BLaER1 (cell line): Measurements from ENCODE around the gene PHLDB1.

Experiments used
- H3K27ac ChIP-seq: shearing (Covaris generic); formaldehyde crosslinking; 2 replicates; pipeline ENCODE4 v1.8.1; 2022
- H3K27me3 ChIP-seq: shearing (Covaris generic); formaldehyde crosslinking; 2 replicates; pipeline ENCODE4 v1.8.1; 2022
- H3K36me3 ChIP-seq: shearing (Covaris generic); formaldehyde crosslinking; 2 replicates; pipeline ENCODE4 v1.8.1; 2022
- H3K4me1 ChIP-seq: shearing (Covaris generic); formaldehyde crosslinking; 2 replicates; pipeline ENCODE4 v1.8.1; 2022
- H3K4me2 ChIP-seq: shearing (Covaris generic); formaldehyde crosslinking; 2 replicates; pipeline ENCODE4 v1.8.1; 2022
- H3K4me3 ChIP-seq: shearing (Covaris generic); formaldehyde crosslinking; 2 replicates; pipeline ENCODE4 v1.8.1; 2022
- H3K9ac ChIP-seq: shearing (Covaris generic); formaldehyde crosslinking; 2 replicates; pipeline ENCODE4 v1.8.1; 2022
- H3K9me3 ChIP-seq: shearing (Covaris generic); formaldehyde crosslinking; 2 replicates; pipeline ENCODE4 v1.8.1; 2022
- H4K20me1 ChIP-seq: shearing (Covaris generic); formaldehyde crosslinking; 2 replicates; pipeline ENCODE4 v1.8.1; 2022
- Cebpa-rat ChIP-seq: shearing (Covaris generic); IDR thresholded peaks from 2 replicates; pipeline ENCODE4 v1.8.1; 2022

PHLDB1 gene

DNA sequence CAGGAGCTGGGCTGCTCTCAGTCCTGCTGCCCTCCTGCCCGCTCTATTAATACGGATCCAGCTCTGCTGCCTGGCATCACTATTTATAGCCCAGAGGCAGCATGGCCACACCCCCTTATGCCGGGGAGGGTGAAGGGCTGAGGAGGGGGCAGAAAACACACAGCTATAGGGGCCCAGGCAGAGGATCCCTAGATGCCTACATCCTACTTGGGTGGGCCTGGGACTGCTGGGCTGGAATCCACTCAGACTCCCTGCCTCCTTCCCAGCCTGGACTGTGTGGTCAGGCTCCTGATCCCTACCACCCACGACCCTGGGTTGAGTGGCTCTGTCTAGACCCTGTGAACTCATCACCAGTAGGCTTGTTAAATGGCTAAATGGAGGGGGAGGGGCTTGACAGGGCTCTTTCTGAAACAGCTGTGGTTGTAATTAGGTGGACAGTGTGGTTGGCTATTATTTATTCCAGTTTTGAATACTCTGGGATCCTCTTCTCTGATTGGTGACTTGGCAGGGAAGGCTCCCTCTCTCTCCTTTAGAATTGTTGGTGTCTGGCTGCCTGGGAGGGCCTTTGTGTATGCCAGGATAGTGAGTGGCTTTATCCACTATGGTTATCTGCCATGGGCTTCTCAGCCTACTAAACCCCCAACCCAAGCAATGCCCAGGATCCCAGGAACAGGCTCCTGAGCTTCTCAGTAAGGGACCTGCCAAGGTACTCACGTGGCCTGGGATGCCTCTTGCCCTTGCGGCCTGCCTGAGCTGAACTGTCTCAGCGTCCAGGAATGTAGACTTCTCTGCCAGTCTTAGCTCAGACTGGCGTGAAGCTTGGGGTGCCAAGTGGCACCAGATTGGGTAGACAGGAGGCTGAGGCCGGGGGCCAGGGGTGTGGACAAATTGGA is 15.2 kb downstream of the PHLDB1 start:
- no peaks in the 10 kb centered on the region for H3K9me3 ChIP-seq
- peaks cover 5% of the 10 kb centered on the region; the same call in 1 of the 2 replicates for H3K27me3 ChIP-seq
- no peak overlapping the region for H3K27ac ChIP-seq
- TF ChIP-seq Cebpa-rat, result no peak
- H3K4me1 ChIP-seq, result peaks cover 46% of the 10 kb centered on the region
- H3K4me2 ChIP-seq, result peak overlapping the region; percentile 91
- no peaks in the 10 kb centered on the region for H4K20me1 ChIP-seq
- H3K9ac ChIP-seq, result no peak overlapping the region
- peak overlapping the region; percentile 66; the same call in 1 of the 2 replicates for H3K4me3 ChIP-seq
- peaks cover 11% of the 10 kb centered on the region; the same call in 1 of the 2 replicates for H3K36me3 ChIP-seq

DNA sequence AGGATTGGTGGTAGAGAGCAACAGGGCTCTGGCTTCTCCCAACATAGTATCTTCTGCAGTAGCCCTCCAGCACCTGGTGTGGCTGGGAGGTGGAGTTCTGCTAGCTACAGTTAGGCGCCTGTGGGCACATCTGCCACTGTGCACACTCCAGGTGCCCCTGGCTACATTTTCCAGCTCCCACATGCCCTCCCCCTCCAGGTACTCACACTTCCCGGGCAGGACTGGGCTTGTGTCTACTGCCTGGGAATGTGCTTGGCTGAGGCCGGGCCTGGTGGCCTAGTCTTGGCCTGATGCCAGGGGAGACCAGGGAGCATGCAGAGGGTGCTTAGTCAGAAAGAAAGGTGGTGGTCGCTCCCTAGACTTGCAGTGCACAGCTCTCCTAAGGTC is 15.8 kb downstream of the PHLDB1 start:
- Histone ChIP-seq H3K4me1 (peaks cover 46% of the 10 kb centered on the region), H3K27me3 (peaks cover 5% of the 10 kb centered on the region; the same call in 1 of the 2 replicates), H3K36me3 (peaks cover 18% of the 10 kb centered on the region; the same call in 1 of the 2 replicates), H3K27ac (no peak overlapping the region), H4K20me1 (no peaks in the 10 kb centered on the region), H3K4me2 (peak overlapping the region; percentile 91), H3K9ac (no peak overlapping the region), H3K4me3 (no peak overlapping the region), H3K9me3 (no peaks in the 10 kb centered on the region)
- no peak for TF ChIP-seq Cebpa-rat

DNA sequence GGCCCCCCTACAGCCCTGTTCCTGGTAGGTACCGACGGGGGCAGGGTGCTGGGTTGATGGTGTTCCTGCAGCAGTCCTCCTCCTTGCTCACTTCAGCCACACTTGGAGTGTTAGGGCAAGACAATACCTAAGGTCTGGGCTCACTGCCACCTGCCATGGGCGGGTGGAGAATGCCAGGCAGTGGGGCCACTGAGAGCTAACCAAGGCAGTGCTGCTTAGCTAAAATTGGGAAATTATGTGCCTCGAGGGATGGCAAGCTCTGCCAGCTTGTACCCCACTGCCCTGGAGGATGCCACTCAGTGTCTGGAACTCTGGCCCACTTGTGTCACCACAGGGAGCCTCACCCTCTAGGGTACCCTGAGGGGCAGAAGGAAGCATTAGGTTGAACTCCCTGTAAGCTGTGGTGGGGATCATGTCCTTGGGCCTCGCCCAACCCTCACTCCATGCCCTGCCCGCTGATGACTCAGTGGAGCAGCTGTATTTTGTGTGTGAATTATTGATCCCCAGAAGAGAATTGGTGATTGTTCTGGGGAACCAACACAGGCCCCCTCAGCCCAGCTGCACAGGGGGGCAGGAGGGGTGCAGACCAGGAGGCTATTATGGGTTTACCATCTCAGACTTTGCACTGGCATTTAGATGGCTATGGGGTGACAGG is 17.7 kb downstream of the PHLDB1 start:
- no peak overlapping the region for H3K4me3 ChIP-seq
- H3K9ac ChIP-seq, result no peak overlapping the region
- no peak overlapping the region for H3K4me2 ChIP-seq
- TF ChIP-seq Cebpa-rat, result no peak
- peaks cover 33% of the 10 kb centered on the region for H3K4me1 ChIP-seq
- H3K27me3 ChIP-seq, result peaks cover 5% of the 10 kb centered on the region; the same call in 1 of the 2 replicates
- H4K20me1 ChIP-seq, result no peaks in the 10 kb centered on the region
- H3K27ac ChIP-seq, result no peak overlapping the region
- no peaks in the 10 kb centered on the region for H3K9me3 ChIP-seq
- peaks cover 22% of the 10 kb centered on the region; the same call in 1 of the 2 replicates for H3K36me3 ChIP-seq

DNA sequence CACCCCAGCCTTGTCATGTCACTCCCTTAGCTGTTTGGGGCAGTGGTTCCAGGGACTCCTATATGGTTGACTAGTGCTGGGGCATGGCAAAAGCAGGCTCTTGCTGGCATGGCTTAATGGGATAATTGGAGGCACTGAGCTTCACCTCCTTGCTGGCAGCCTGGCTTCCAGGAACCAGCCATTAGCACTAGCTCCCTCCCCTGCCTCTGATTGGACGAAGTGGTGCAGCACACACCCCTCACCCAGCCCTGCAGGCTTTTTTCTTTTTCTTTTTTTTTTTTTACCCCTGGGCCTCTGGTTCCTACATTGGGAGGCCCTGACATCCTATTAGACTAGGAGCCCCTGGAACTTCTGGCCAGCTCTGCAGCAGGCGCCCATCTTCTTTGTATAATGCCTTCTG is 18.6 kb downstream of the PHLDB1 start:
- H3K36me3 ChIP-seq, result peaks cover 22% of the 10 kb centered on the region; the same call in 1 of the 2 replicates
- H4K20me1 ChIP-seq, result no peaks in the 10 kb centered on the region
- no peaks in the 10 kb centered on the region; the same call in 1 of the 2 replicates for H3K27me3 ChIP-seq
- peaks cover 25% of the 10 kb centered on the region for H3K4me1 ChIP-seq
- H3K4me3 ChIP-seq, result no peak overlapping the region
- no peak overlapping the region for H3K4me2 ChIP-seq
- no peaks in the 10 kb centered on the region for H3K9me3 ChIP-seq
- no peak overlapping the region for H3K27ac ChIP-seq
- no peak for TF ChIP-seq Cebpa-rat
- H3K9ac ChIP-seq, result no peak overlapping the region

DNA sequence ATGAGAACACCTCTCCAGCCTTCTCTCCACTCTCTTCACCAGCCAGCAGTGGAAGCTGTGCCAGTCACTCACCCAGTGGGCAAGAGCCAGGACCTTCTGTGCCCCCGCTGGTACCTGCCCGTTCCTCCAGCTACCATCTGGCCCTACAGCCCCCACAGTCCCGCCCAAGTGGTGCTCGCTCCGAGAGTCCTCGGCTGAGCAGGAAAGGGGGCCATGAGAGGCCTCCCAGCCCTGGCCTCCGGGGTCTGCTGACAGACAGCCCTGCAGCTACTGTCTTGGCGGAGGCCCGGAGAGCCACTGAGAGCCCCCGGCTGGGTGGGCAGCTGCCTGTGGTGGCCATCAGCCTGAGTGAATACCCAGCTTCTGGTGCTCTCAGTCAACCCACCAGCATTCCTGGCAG is 20.2 kb downstream of the PHLDB1 start:
- no peak for TF ChIP-seq Cebpa-rat
- no peak overlapping the region for H3K9ac ChIP-seq
- H3K4me3 ChIP-seq, result no peak overlapping the region
- peaks cover 11% of the 10 kb centered on the region for H3K4me1 ChIP-seq
- H3K36me3 ChIP-seq, result peaks cover 22% of the 10 kb centered on the region; the same call in 1 of the 2 replicates
- no peaks in the 10 kb centered on the region for H3K27me3 ChIP-seq
- no peaks in the 10 kb centered on the region for H3K9me3 ChIP-seq
- no peaks in the 10 kb centered on the region for H4K20me1 ChIP-seq
- H3K4me2 ChIP-seq, result no peak overlapping the region
- H3K27ac ChIP-seq, result no peak overlapping the region

DNA sequence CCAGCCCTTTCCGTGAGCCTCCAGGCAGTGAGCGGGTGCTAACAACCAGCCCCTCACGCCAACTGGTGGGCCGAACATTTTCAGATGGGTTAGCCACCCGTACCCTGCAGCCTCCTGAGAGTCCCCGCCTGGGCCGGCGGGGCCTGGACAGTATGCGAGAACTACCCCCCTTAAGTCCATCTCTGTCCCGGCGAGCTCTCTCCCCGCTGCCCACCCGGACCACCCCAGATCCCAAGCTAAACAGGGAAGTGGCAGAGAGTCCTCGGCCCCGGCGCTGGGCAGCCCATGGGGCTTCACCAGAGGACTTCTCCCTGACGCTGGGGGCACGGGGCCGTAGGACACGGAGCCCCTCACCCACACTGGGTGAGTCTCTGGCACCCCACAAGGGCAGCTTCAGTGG is 20.6 kb downstream of the PHLDB1 start:
- TF ChIP-seq Cebpa-rat, result no peak
- Histone ChIP-seq H3K27ac (no peak overlapping the region), H4K20me1 (no peaks in the 10 kb centered on the region), H3K9me3 (no peaks in the 10 kb centered on the region), H3K4me2 (no peak overlapping the region), H3K27me3 (no peaks in the 10 kb centered on the region), H3K9ac (no peak overlapping the region), H3K4me3 (no peak overlapping the region), H3K36me3 (peaks cover 22% of the 10 kb centered on the region; the same call in 1 of the 2 replicates), H3K4me1 (peaks cover 6% of the 10 kb centered on the region)

DNA sequence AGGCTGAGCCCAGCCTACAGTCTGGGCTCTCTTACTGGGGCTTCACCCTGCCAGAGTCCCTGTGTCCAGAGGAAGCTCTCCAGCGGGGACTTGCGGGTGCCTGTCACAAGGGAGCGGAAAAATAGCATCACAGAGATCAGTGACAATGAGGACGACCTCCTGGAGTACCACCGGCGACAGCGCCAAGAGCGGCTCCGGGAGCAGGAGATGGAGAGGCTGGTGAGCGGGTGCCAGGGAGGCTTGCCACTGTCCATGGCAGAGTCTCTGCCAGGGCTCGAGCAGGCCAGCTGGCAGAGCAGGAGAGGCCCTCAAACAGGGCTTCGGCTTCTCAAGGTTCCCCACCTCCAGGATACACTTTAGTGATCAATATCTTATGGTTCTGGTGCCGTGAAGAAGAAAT is 21.0 kb downstream of the PHLDB1 start:
- Histone ChIP-seq H3K27me3 (no peaks in the 10 kb centered on the region), H4K20me1 (no peaks in the 10 kb centered on the region), H3K4me3 (no peak overlapping the region), H3K9me3 (no peaks in the 10 kb centered on the region), H3K4me2 (no peak overlapping the region), H3K36me3 (peaks cover 22% of the 10 kb centered on the region; the same call in 1 of the 2 replicates), H3K9ac (no peak overlapping the region), H3K27ac (no peak overlapping the region), H3K4me1 (peaks cover 2% of the 10 kb centered on the region)
- no peak for TF ChIP-seq Cebpa-rat

DNA sequence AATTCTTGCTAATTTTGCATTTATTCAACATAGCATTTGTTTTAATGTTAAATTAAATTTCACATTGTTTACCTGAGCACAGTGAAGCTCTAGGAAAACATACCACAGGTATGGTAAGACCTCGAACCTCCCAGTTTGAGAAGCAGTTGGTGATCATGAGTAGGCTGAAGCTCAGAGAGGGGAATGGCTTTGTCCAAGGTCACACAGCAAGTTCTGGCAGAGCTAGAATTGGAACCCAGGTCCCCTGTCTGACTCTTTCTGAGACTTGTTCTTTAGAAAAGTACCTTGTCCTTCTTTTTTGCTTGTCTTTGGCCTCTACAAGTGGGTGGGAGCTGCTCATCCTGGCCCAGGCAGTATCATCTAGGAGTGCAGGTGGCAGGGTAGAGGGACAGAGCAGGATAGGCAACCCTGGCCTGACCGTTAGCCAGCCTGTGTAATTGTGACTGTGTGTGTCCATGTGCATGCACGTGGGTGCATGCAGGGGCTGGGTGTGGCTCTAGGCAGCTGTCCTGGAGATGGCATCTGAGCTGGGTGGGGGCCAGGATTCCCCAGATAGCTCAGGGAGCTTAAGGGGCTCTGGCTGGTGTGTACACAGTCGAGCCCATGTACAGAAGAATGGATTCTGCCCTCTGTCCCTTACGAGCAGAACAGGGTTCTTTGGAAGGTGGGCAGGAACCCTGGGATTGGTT is 21.6 kb downstream of the PHLDB1 start:
- H3K27ac ChIP-seq, result no peak overlapping the region
- no peaks in the 10 kb centered on the region for H3K9me3 ChIP-seq
- no peak overlapping the region for H3K9ac ChIP-seq
- no peak for TF ChIP-seq Cebpa-rat
- peaks cover 22% of the 10 kb centered on the region; the same call in 1 of the 2 replicates for H3K36me3 ChIP-seq
- H3K4me2 ChIP-seq, result no peak overlapping the region
- H4K20me1 ChIP-seq, result no peaks in the 10 kb centered on the region
- H3K27me3 ChIP-seq, result no peaks in the 10 kb centered on the region
- H3K4me1 ChIP-seq, result peaks cover under 1% of the 10 kb centered on the region
- H3K4me3 ChIP-seq, result no peak overlapping the region

DNA sequence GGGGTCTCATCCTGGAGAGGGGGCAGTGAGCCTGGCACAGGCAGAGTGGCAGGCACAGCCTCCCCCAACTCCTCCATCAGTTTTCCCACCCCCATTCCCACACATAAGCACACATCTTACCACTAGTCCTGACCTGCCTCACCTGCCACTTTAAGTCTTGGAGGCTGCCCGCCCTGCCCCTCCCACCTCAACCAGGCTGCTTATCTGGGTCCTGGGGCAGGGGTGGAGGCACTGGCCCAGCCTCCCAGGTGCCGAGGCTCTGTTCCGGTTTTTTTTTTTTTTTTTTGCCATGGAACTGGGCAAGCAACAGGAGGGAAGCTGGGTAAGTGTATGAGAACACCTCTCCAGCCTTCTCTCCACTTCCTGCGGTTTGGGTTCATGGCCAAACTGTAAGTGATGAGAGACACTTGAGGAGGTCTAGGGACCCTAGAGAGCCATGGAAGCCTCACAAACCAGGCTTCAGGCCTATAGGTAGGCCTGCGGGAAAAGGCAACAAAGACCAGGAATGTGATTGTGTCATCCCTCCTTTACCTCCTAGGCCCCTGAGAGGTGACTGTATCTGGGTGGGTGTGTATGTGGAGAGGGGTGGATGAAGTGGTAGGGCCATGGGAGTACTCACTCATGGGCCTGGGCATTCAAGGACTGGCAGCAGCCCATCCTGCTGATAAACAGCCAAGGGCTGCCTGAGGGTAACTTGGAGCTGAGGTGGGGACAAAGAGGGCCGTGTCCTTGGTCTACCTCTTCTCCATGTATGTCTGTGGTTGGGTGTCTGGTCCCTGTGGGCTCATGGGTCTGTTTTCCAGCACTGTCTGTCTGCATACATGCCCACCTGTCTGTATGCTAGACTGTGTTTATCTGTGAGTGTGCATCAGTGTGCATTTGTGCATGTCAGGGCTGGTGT is 22.6 kb downstream of the PHLDB1 start:
- Histone ChIP-seq H3K4me1 (peaks cover 7% of the 10 kb centered on the region), H3K36me3 (peaks cover 19% of the 10 kb centered on the region; the same call in 1 of the 2 replicates), H3K9ac (no peak overlapping the region), H3K27ac (no peak overlapping the region), H3K4me3 (no peak overlapping the region), H3K4me2 (no peak overlapping the region), H3K9me3 (no peaks in the 10 kb centered on the region), H3K27me3 (no peaks in the 10 kb centered on the region), H4K20me1 (no peaks in the 10 kb centered on the region)
- no peak for TF ChIP-seq Cebpa-rat
